K562 (cell line): ENCODE data around the gene ZNF24.

Source experiments
- ELK1 ChIP-seq: sonication (generic); formaldehyde crosslinking; IDR thresholded peaks from 2 replicates; pipeline ENCODE4 v1.8.1; 2022; ENCODE audit warnings: missing genetic modification reagents
- GTF3C2 ChIP-seq: IDR thresholded peaks from 3 replicates; pipeline ENCODE4 v1.6.1; 2011; ENCODE audit warnings: borderline replicate concordance, mild to moderate bottlenecking, moderate library complexity; ENCODE audit not compliant: insufficient read length; ENCODE audit errors: extremely low read depth
- IRF1 ChIP-seq: sonication (generic); formaldehyde crosslinking; IDR thresholded peaks from 2 replicates; pipeline ENCODE4 v1.8.0; 2022; ENCODE audit warnings: missing genetic modification reagents, mild to moderate bottlenecking, borderline replicate concordance
- MYC ChIP-seq, 2 experiments: fragments of 250-450 bp in 1 of 2; sonication (Bioruptor Pico) in 1 of 2; IDR thresholded peaks; 2 replicates each; pipeline versions ENCODE4 v1.5.1 to v1.6.1; 2012 to 2021; ENCODE audit warnings: low read depth in 2 of 2, borderline replicate concordance in 1 of 2, improper control_type of control experiment in 1 of 2, low read length in 1 of 2, mild to moderate bottlenecking in 1 of 2, moderate library complexity in 1 of 2
- NFYB ChIP-seq: IDR thresholded peaks from 2 replicates; pipeline ENCODE4 v1.6.1; 2011; ENCODE audit warnings: mild to moderate bottlenecking, moderate library complexity; ENCODE audit not compliant: insufficient read length; ENCODE audit errors: extremely low read depth
- NKRF ChIP-seq: fragments of 450-650 bp; IDR thresholded peaks from 2 replicates; pipeline ENCODE4 v1.6.1; 2016; ENCODE audit warnings: borderline replicate concordance
- PBX2 ChIP-seq, 2 experiments: IDR thresholded peaks in 1 of 2; conservative IDR thresholded peaks in 1 of 2; 2 replicates each; pipeline ENCODE4 v1.6.1; 2016; ENCODE audit warnings: low read depth in 2 of 2, mild to moderate bottlenecking in 1 of 2, missing compliant biosample characterization in 1 of 2, missing genetic modification characterization in 1 of 2, moderate library complexity in 1 of 2
- POLR2A ChIP-seq: fragments of 450-650 bp; conservative IDR thresholded peaks from 2 replicates; pipeline ENCODE4 v1.6.1; 2016
- PRPF4 ChIP-seq: fragments of 200-400 bp; formaldehyde crosslinking; IDR thresholded peaks from one replicate; pipeline ENCODE4 v1.6.1; 2017; ENCODE audit warnings: low read length, low read depth, mild to moderate bottlenecking; ENCODE audit not compliant: insufficient read depth, poor library complexity, severe bottlenecking
- TFAP4 ChIP-seq: sonication (generic); formaldehyde crosslinking; IDR thresholded peaks from 2 replicates; pipeline ENCODE4 v1.8.0; 2022; ENCODE audit warnings: missing genetic modification reagents, mild to moderate bottlenecking, moderate library complexity, borderline replicate concordance
- ZNF431 ChIP-seq: sonication (generic); formaldehyde crosslinking; IDR thresholded peaks from 2 replicates; pipeline ENCODE4 v1.8.0; 2022; ENCODE audit warnings: mild to moderate bottlenecking, missing genetic modification reagents
- ZZZ3 ChIP-seq: fragments of 450-650 bp; IDR thresholded peaks from 2 replicates; pipeline ENCODE4 v1.6.1; 2016; ENCODE audit warnings: antibody characterized with exemption, mild to moderate bottlenecking, moderate library complexity

- no peak for TF ChIP-seq POLR2A
- no peak for TF ChIP-seq PBX2 (CRISPR knock-in tag; IDR thresholded peaks at IDR 0.05; ENCODE audit: low read depth)
- TF ChIP-seq PBX2 (tag; conservative IDR thresholded peaks at IDR 0.05; ENCODE audit: low read depth), result no peak
- no peak for TF ChIP-seq NFYB
- no peak for TF ChIP-seq IRF1 (CRISPR knock-in tag)
- no peak for TF ChIP-seq PRPF4
- TF ChIP-seq TFAP4, result no peak
- TF ChIP-seq ZZZ3, result no peak
- TF ChIP-seq NKRF, result no peak
- no peak for TF ChIP-seq ZNF431 (CRISPR knock-in tag)
- TF ChIP-seq MYC (IDR thresholded peaks at IDR 0.05; ENCODE audit: low read depth, low read length), result no peak
- TF ChIP-seq MYC (CRISPR knock-in tag; IDR thresholded peaks at IDR 0.05; ENCODE audit: borderline replicate concordance, low read depth), result no peak
- no peak for TF ChIP-seq ELK1 (CRISPR knock-in tag)
- no peak for TF ChIP-seq GTF3C2
Measured at GRCh38 chr18:35393716-35394115, 49.5 kb upstream of the ZNF24 start.
